HG03575 (cell line): Measurements from ENCODE around the gene OR8B3.
"Not testable (repeated sequence)": the region's sequence is repeated elsewhere in the genome, so short reads cannot be mapped to it uniquely, and the experiment has no call there.

Source experiments
- ATAC-seq: cut with Tn5 transposase; IDR thresholded peaks from one replicate; pipeline ENCODE4 v1.9.1; 2021; ENCODE audit not compliant: unreplicated experiment, insufficient number of reproducible peaks, low FRiP score; ENCODE audit errors: extremely low read depth

OR8B3 gene

DNA sequence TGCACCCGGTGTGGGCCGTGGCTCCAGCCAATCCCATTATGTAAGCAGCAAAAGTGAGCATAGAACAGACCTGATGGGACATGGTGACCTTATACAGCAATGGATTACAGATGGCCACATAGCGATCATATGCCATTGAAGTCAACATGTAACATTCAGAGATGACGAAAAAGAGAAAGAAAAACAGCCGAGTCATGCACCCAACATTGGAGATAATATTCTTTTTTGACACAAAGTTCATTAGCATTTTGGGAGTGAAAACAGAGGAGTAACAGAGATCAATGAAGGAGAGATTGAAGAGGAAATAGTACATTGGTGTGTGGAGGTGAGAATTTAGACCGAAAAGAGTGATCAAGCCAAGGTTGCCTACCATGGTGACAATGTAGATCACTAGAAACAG lies 16.0 kb downstream of the OR8B3 start:
- not testable (repeated sequence) for ATAC-seq

DNA sequence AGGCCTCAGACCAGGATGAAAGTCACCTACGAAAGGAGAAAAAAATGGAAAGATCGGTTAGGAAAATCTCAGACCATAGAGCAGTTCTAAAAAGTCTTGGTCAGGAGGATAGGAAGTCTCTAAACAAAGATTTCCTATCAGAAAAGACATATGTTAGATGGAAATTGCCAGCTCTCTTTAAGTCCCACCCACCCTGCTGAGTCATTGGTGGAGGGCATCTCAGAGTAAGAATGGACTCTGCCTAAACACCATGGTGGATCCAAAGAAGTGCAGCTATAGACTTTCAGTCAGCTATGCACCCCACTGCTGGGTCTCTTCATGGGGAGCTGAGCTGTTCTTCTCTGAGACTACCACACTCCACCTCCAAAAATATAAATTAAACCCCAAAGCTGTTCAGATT lies 18.2 kb downstream of the OR8B3 start:
- no peak for ATAC-seq

DNA sequence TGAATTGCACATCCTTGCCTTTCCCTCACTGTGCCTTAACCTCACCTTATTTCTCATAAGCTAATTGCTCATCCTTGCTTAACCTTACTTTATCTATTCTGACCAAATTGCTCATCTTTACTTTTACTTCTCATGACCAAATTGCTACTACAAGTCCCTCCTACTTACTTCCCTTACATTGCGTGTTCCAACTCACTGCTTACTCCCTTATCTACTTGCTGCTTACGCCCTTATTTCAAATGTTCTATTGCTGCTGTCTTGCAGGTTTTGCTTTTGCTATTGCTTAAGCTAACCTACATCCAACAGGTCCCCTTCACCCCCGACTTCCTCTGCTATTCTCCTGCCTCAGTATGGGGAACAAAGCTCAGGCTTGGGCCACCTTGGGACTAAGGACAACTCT lies 22.5 kb downstream of the OR8B3 start:
- ATAC-seq: no peak

DNA sequence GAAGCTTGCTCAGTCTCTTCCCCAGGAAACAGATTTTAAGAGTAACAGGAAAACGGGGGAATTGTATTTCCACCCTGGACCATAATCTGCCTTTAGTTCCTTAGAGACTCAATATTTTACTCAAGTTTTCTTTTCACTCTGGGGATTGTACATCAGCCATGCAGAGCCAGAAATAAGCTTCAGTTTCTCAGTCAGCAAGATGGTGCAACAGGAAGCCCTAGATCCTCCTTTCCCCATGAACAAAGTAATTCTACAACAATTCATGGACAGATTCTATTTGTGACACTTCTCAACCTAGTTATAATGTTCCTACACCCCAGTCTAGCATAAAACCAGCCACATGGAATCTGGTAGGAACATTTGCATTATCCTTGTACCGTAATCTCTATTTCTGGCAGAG lies 39.3 kb downstream of the OR8B3 start:
- no peak for ATAC-seq

DNA sequence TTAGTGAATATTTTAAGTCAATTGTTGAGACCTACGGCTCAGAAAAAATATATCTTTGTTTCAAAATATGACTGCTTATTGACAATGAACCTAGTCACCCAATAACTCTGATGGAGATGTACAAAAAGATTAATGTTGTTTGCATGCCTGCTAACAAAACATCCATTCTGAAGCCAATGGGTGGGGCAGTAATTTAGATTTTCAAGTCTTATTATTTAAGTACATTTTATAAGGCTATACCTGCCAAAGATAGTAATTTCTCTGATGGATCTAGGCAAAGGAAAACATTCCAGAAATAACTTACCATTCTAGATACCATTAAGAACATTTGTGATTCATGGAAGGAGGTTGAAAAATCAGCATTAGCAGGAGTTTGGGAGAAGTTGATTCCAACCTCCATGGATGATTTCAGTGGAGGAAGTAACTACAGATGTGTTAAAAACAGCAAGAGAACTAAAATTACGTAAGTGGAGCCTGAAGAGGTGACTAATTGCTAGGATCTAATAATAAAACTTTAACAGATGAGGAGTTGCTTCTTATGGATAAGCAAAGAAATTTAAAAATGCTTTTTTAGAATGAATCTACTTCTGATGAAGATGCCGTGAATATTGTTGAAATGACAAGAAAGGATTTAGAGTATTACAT lies 52.4 kb downstream of the OR8B3 start:
- no peak for ATAC-seq
